A673 (cell line): ENCODE measurements around the gene DEGS1. TPM values are rescaled to one million over a fixed set of nuclear protein-coding genes. Genes with fewer than 3 reads are reported as not detected.
A peak's percentile ranks its signal among the peaks of the same experiment; 100 is the strongest.

Experiments used
- BruUV-seq: library from RNA; stranded (reverse); fragments of 400-500 nt; replicated peaks from 2 replicates; lab custom pipeline; 2021; lab: Mats Ljungman, UMichigan
- CTCF ChIA-PET: fragments of 300-600 bp; sonication (Branson Sonifier 250); formaldehyde crosslinking; loops from one replicate; lab custom pipeline; 2022; ENCODE audit warnings: antibody characterized with exemption; lab: Charles Lee
- POLR2A ChIA-PET: fragments of 300-600 bp; sonication (Branson Sonifier 250); formaldehyde crosslinking; loops from one replicate; lab custom pipeline; 2022; ENCODE audit warnings: antibody characterized with exemption; ENCODE audit not compliant: low non-redundant PET; lab: Charles Lee
- DNase-seq: peaks from one replicate; pipeline ENCODE4 v3.0.0-alpha.2; 2015; ENCODE audit warnings: low spot score
- H3K27ac ChIP-seq: fragments of 200-600 bp; sonication (generic); 2 replicates; pipeline ENCODE4 v1.5.1; 2016; ENCODE audit warnings: mixed run types, low read depth, mild to moderate bottlenecking, mixed read lengths, antibody characterized with exemption, low read length; ENCODE audit not compliant: poor library complexity, severe bottlenecking
- H3K27me3 ChIP-seq: fragments of 200-600 bp; sonication (generic); replicated peaks from 2 replicates; pipeline ENCODE4 v1.6.1; 2017; ENCODE audit warnings: mixed run types, low read depth, mild to moderate bottlenecking, mixed read lengths, antibody characterized with exemption, low read length; ENCODE audit not compliant: insufficient read depth, poor library complexity
- H3K36me3 ChIP-seq: fragments of 200-600 bp; sonication (generic); 2 replicates; pipeline ENCODE4 v1.6.1; 2016; ENCODE audit warnings: mixed run types, mild to moderate bottlenecking, mixed read lengths, antibody characterized with exemption, low read length; ENCODE audit not compliant: insufficient read depth, poor library complexity, severe bottlenecking
- H3K4me1 ChIP-seq: fragments of 200-600 bp; sonication (generic); 2 replicates; pipeline ENCODE4 v1.6.1; 2017; ENCODE audit warnings: mixed run types, mild to moderate bottlenecking, mixed read lengths, antibody characterized with exemption, low read length; ENCODE audit not compliant: insufficient read depth, poor library complexity, severe bottlenecking
- H3K4me3 ChIP-seq: fragments of 200-600 bp; sonication (generic); 2 replicates; pipeline ENCODE4 v1.5.1; 2016; ENCODE audit warnings: low read depth, mixed run types, mild to moderate bottlenecking, mixed read lengths, low read length; ENCODE audit not compliant: poor library complexity, severe bottlenecking
- H3K9me3 ChIP-seq: fragments of 200-600 bp; sonication (generic); 2 replicates; pipeline ENCODE4 v1.6.1; 2016; ENCODE audit warnings: mixed run types, low read depth, mild to moderate bottlenecking, mixed read lengths, antibody characterized with exemption, low read length; ENCODE audit not compliant: poor library complexity, severe bottlenecking
- EZH2 ChIP-seq: fragments of 200-600 bp; sonication (generic); IDR thresholded peaks from 2 replicates; pipeline ENCODE4 v1.6.1; 2017; ENCODE audit warnings: borderline replicate concordance, low read depth, mild to moderate bottlenecking, mixed read lengths, antibody characterized with exemption, low read length; ENCODE audit not compliant: poor library complexity, severe bottlenecking
- intact Hi-C: fragments of 100-400 bp; cut with micrococcal nuclease; formaldehyde crosslinking; loops from one replicate; pipeline ENCODE4 v1.10.0; 2022; ENCODE audit not compliant: unreplicated experiment
- total RNA-seq: library from RNA; stranded (reverse); gene quantifications from 2 replicates; pipeline ENCODE4 v1.2.3, GENCODE V29; 2021
- TF ChIP-seq, protein P1 (sequence below): fragments of 300-800, 200-600 bp; sonication (generic); conservative IDR thresholded peaks from 2 replicates; pipeline ENCODE4 v1.5.1; 2017; ENCODE audit warnings: low read depth, mild to moderate bottlenecking, antibody characterized with exemption, low read length, moderate library complexity, mixed read lengths

DEGS1 gene
- total RNA-seq, 1 experiment from 2014 or later: 70.0 TPM

- H3K4me1 ChIP-seq: peaks cover 11% of the 10 kb centered on the region
- no TSS peak for BruUV-seq
- ChIA-PET CTCF (no interaction called here), POLR2A (no interaction called here)
- H3K9me3 ChIP-seq: no peaks in the 10 kb centered on the region
- TF ChIP-seq EZH2: no peak
- TF ChIP-seq, protein P1, sequence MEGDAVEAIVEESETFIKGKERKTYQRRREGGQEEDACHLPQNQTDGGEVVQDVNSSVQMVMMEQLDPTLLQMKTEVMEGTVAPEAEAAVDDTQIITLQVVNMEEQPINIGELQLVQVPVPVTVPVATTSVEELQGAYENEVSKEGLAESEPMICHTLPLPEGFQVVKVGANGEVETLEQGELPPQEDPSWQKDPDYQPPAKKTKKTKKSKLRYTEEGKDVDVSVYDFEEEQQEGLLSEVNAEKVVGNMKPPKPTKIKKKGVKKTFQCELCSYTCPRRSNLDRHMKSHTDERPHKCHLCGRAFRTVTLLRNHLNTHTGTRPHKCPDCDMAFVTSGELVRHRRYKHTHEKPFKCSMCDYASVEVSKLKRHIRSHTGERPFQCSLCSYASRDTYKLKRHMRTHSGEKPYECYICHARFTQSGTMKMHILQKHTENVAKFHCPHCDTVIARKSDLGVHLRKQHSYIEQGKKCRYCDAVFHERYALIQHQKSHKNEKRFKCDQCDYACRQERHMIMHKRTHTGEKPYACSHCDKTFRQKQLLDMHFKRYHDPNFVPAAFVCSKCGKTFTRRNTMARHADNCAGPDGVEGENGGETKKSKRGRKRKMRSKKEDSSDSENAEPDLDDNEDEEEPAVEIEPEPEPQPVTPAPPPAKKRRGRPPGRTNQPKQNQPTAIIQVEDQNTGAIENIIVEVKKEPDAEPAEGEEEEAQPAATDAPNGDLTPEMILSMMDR: no peak
- no peak overlapping the region for H3K4me3 ChIP-seq
- H3K36me3 ChIP-seq: peaks cover 16% of the 10 kb centered on the region
- H3K27ac ChIP-seq: peak overlapping the region; percentile 93
- no peak for DNase-seq
- no peaks in the 10 kb centered on the region for H3K27me3 ChIP-seq
- intact Hi-C loops: no loop called here
Observed at GRCh38 chr1:224185208-224185607, 2.2 kb downstream of the DEGS1 start.

GRCh38 chr1:224188286-224188685, 5.2 kb downstream of the DEGS1 start:
- TF ChIP-seq EZH2: no peak
- TF ChIP-seq, protein P1: no peak
- BruUV-seq: no TSS peak
- no peak for DNase-seq
- peaks cover 4% of the 10 kb centered on the region for H3K4me1 ChIP-seq
- H3K27ac ChIP-seq: no peak overlapping the region
- H3K4me3 ChIP-seq: no peak overlapping the region
- intact Hi-C loops: no loop called here
- ChIA-PET CTCF (no interaction called here), POLR2A (no interaction called here)
- H3K36me3 ChIP-seq: peaks cover 28% of the 10 kb centered on the region
- no peaks in the 10 kb centered on the region for H3K27me3 ChIP-seq
- H3K9me3 ChIP-seq: no peaks in the 10 kb centered on the region

DNA sequence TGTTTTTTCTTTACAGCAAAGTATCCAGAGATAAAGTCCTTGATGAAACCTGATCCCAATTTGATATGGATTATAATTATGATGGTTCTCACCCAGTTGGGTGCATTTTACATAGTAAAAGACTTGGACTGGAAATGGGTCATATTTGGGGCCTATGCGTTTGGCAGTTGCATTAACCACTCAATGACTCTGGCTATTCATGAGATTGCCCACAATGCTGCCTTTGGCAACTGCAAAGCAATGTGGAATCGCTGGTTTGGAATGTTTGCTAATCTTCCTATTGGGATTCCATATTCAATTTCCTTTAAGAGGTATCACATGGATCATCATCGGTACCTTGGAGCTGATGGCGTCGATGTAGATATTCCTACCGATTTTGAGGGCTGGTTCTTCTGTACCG, 6.5 kb downstream of the DEGS1 start:
- POLR2A ChIA-PET: no interaction called here
- no peak for TF ChIP-seq EZH2
- TF ChIP-seq, protein P1: no peak
- Histone ChIP-seq H3K4me3 (no peak overlapping the region), H3K36me3 (peaks cover 35% of the 10 kb centered on the region), H3K27me3 (no peaks in the 10 kb centered on the region), H3K9me3 (no peaks in the 10 kb centered on the region), H3K4me1 (peaks cover 4% of the 10 kb centered on the region), H3K27ac (no peak overlapping the region)
- CTCF ChIA-PET: no interaction called here
- DNase-seq: no peak
- intact Hi-C loops: no loop called here
- BruUV-seq: no TSS peak
